HPDE6-E6E7 (cell line): ENCODE results near the gene TMEM129.

Experiments
- DNase-seq: peaks from one replicate; pipeline ENCODE4 v3.0.0; 2011; ENCODE audit warnings: missing footprints; ENCODE audit errors: extremely low spot score

Gene TMEM129

DNA sequence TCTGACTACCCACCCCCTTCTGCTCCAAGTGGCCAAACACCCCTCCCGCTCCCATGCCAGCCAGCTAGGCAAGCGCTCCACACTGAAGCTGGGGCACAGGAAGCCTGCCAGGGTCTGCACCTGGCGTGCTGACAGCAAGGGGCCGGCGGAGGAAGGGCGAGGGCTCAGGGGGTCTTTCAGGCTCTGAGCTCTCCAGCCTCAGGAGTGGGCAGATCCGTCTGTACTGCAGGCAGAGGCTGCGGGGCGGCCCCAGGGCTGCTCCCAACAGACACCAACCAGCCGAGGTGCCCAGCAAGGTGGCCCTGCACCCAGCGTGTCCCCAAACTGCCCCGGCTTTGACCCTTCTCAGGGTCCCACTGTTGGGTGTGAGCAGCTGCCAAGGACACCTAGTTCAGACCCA lies 51.9 kb downstream of the TMEM129 start:
- no peak for DNase-seq

DNA sequence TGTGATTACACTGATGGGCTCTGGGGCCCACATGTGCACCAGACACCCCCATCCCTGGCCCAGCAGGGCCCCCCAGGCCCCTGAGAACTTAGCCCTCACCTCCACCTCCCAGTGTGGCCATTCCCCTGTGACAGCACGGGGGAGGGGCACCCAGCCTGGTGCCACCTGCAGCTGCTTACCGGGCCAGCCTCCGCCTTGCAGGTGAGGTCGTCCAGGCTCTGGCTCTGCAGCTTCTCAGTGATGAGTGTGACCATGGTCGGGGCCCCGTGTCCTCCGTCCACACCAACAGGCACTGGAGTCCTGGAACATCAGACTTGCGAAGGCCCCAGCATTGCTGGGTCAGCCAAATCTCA lies 52.7 kb downstream of the TMEM129 start:
- no peak for DNase-seq

DNA sequence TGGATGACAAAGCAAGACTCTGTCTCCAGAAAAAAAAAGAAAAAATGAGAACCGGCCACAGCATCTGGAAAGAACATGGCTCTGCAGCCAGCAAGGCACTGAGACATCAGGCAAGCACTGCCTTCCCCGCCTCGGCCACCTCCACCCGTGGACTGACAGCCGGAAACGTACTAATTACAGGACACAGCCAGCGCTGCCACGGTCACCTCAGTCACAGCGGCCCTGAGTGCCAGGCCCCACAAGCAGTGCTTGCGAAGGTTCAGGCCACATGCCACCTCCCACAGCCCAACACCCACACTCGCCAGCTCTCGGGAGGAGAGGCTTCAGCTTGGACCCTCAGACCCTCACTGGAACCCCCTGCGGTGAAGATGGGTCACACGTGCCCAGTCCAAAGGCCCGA lies 53.9 kb downstream of the TMEM129 start:
- DNase-seq = no peak

GRCh38 chr4:1666391-1666790 lies 54.7 kb downstream of the TMEM129 start:
- DNase-seq = no peak
